GM12878 (cell line): ENCODE measurements around the gene MYOZ2. TPM values are rescaled to one million over a fixed set of nuclear protein-coding genes. Genes with fewer than 3 reads are reported as not detected.

Experiments
- ATAC-seq: fragments of 200-7000 bp; cut with Tn5 transposase; 3 replicates; pipeline ENCODE4 v1.9.1; 2020; ENCODE audit warnings: mild to moderate bottlenecking, moderate library complexity
- BruUV-seq: library from RNA; stranded (reverse); fragments of 400-500 nt; replicated peaks from 2 replicates; lab custom pipeline; 2021; lab: Mats Ljungman, UMichigan
- CTCF ChIA-PET: fragments of 300-600 bp; sonication (Branson Sonifier 250); formaldehyde crosslinking; extraction: SDS; loops from one replicate; lab custom pipeline; 2021; ENCODE audit warnings: inconsistent platforms; lab: Yijun Ruan, JAX
- POLR2A ChIA-PET: fragments of 350-600 bp; formaldehyde crosslinking; extraction: SDS; loops from one replicate; lab custom pipeline; 2021; ENCODE audit warnings: inconsistent platforms; lab: Charles Lee
- RAD21 ChIA-PET: fragments of 300-600 bp; sonication (Branson Sonifier 250); formaldehyde crosslinking; loops from one replicate; lab custom pipeline; 2023; ENCODE audit warnings: antibody characterized with exemption; ENCODE audit not compliant: unreplicated experiment; lab: Charles Lee
- SMC1A ChIA-PET: fragments of 300-600 bp; sonication (Branson Sonifier 250); formaldehyde crosslinking; loops from one replicate; lab custom pipeline; 2023; ENCODE audit not compliant: unreplicated experiment, uncharacterized antibody; lab: Charles Lee
- DNase-seq: peaks from one replicate; pipeline ENCODE4 v3.0.0-alpha.2; 2011; ENCODE audit warnings: low read depth, low spot score
- FAIRE-seq: peaks from 3 replicates; lab custom pipeline; 2011; peaks lifted over from hg19 to GRCh38; lab: Jason Lieb, UNC
- H2AFZ ChIP-seq: 2 replicates; pipeline ENCODE4 v1.6.0; 2011; ENCODE audit warnings: low read depth, low read length, control low read depth; ENCODE audit not compliant: control insufficient read depth
- H3K27ac ChIP-seq: 2 replicates; pipeline ENCODE4 v1.5.1; 2011; ENCODE audit warnings: control low read depth; ENCODE audit not compliant: control insufficient read depth, insufficient read depth
- H3K27me3 ChIP-seq, 2 experiments: replicated peaks in 1 of 2; 2 replicates each; pipeline versions ENCODE4 v1.6.0 to v1.6.1; 2011; ENCODE audit warnings: low read length in 1 of 2; ENCODE audit not compliant: control insufficient read depth in 2 of 2, insufficient read depth in 2 of 2
- H3K36me3 ChIP-seq, 2 experiments: 2 replicates each; pipeline ENCODE4 v1.5.1; 2011; ENCODE audit warnings: low read length in 1 of 2; ENCODE audit not compliant: control insufficient read depth in 2 of 2, insufficient read depth in 2 of 2
- H3K4me1 ChIP-seq: 2 replicates; pipeline ENCODE4 v1.6.1; 2011; ENCODE audit warnings: mild to moderate bottlenecking, low read length, moderate library complexity, mixed read lengths; ENCODE audit not compliant: control insufficient read depth, insufficient read depth
- H3K4me2 ChIP-seq: 2 replicates; pipeline ENCODE4 v1.6.0; 2011; ENCODE audit warnings: control low read depth; ENCODE audit not compliant: control insufficient read depth, insufficient read depth
- H3K4me3 ChIP-seq: fragments of 200-600 bp; sonication (generic); 2 replicates; pipeline ENCODE4 v1.5.1; 2016
- H3K79me2 ChIP-seq: 2 replicates; pipeline ENCODE4 v1.6.0; 2011; ENCODE audit warnings: low read length; ENCODE audit not compliant: control insufficient read depth, insufficient read depth
- H3K9ac ChIP-seq: 2 replicates; pipeline ENCODE4 v1.8.0; 2011; ENCODE audit warnings: low read length, control low read depth, mixed read lengths; ENCODE audit not compliant: control insufficient read depth, insufficient read depth
- H3K9me3 ChIP-seq: replicated peaks from 3 replicates; pipeline ENCODE4 v1.5.1; 2011; ENCODE audit warnings: mild to moderate bottlenecking, low read length; ENCODE audit not compliant: control insufficient read depth, insufficient read depth
- H4K20me1 ChIP-seq: 2 replicates; pipeline ENCODE4 v1.6.0; 2011; ENCODE audit not compliant: control insufficient read depth, insufficient read depth
- BRCA1 ChIP-seq: IDR thresholded peaks from 2 replicates; pipeline ENCODE4 v1.6.1; 2011; ENCODE audit warnings: low read depth, low read length, improper control_type of control experiment
- CHD2 ChIP-seq: IDR thresholded peaks from 2 replicates; pipeline ENCODE4 v1.6.1; 2011; ENCODE audit warnings: low read depth, low read length, improper control_type of control experiment, borderline replicate concordance
- FOXM1 ChIP-seq: IDR thresholded peaks from 2 replicates; pipeline ENCODE4 v1.6.1; 2012; ENCODE audit warnings: low read depth, mild to moderate bottlenecking, inconsistent platforms, low read length, moderate library complexity
- MXI1 ChIP-seq: fragments of 150-350 bp; IDR thresholded peaks from 2 replicates; pipeline ENCODE4 v1.6.1; 2011; ENCODE audit warnings: low read depth, mild to moderate bottlenecking, inconsistent platforms, low read length, improper control_type of control experiment
- NFYB ChIP-seq: IDR thresholded peaks from 2 replicates; pipeline ENCODE4 v1.6.1; 2011; ENCODE audit warnings: low read depth, mild to moderate bottlenecking, low read length, improper control_type of control experiment, moderate library complexity; ENCODE audit not compliant: insufficient read depth
- RBBP5 ChIP-seq: fragments of 200-600 bp; sonication (generic); conservative IDR thresholded peaks from 2 replicates; pipeline ENCODE4 v1.6.1; 2016
- SKIL ChIP-seq: fragments of 450-650 bp; IDR thresholded peaks from 2 replicates; pipeline ENCODE4 v1.6.1; 2017; ENCODE audit warnings: mild to moderate bottlenecking, low read depth, inconsistent platforms; ENCODE audit not compliant: poor library complexity, severe bottlenecking
- SREBF1 ChIP-seq: IDR thresholded peaks from 2 replicates; pipeline ENCODE4 v1.6.1; 2012; ENCODE audit warnings: mild to moderate bottlenecking, low read length
- SRF ChIP-seq, 2 experiments: IDR thresholded peaks; 2 replicates each; pipeline ENCODE4 v1.6.1; 2011; ENCODE audit warnings: low read depth in 2 of 2, low read length in 2 of 2, mild to moderate bottlenecking in 1 of 2, moderate library complexity in 1 of 2
- WGBS: methylation state at CpG from one replicate; pipeline ENCODE4 v1.1.6; 2016; ENCODE audit warnings: low lambda C conversion rate; ENCODE audit not compliant: insufficient replicate concordance, insufficient coverage; ENCODE audit errors: missing lambda C conversion rate; 5-methylcytosine and 5-hydroxymethylcytosine counted together
- in situ Hi-C: fragments of 300-500 bp; cut with MboI; formaldehyde crosslinking; loops from 9 replicates; pipeline ENCODE4 v1.14.3; 2018; ENCODE audit warnings: mixed read lengths
- intact Hi-C: fragments of 100-400 bp; cut with micrococcal nuclease; formaldehyde crosslinking; loops from one replicate; pipeline ENCODE4 v1.14.2; 2022; ENCODE audit not compliant: unreplicated experiment
- polyA plus RNA-seq, 11 experiments: library from polyadenylated mRNA; depleted of rRNA in 4 of 11; unstranded in 6 of 11; stranded (reverse) in 5 of 11; fragments of >200 nt; fragmentation: Nextera tagmentation in 4 of 11; fragmentation: Illumina TruSeq in 1 of 11; extraction: Ambion mirVana in 4 of 11; extraction: Trizol in 1 of 11; gene quantifications; 1 replicate in 1 of 11; 2 replicates in 10 of 11; pipeline versions ENCODE4 v1.2.1 to v1.2.3, GENCODE V29; 2011 to 2016; ENCODE audit warnings: inconsistent platforms in 2 of 11, missing spikeins in 2 of 11, low read depth in 1 of 11
- total RNA-seq, 4 experiments: library from RNA; depleted of rRNA in 3 of 4; stranded (reverse); fragments of >200 nt in 3 of 4; fragmentation: Illumina TruSeq in 1 of 4; extraction: Trizol in 1 of 4; gene quantifications; 2 replicates each; pipeline versions ENCODE4 v1.2.1 to v1.2.3, GENCODE V29; 2013 to 2021
- TF ChIP-seq, protein P1 (sequence below): IDR thresholded peaks from 2 replicates; pipeline ENCODE4 v1.6.1; 2012; ENCODE audit warnings: mild to moderate bottlenecking, low read depth, low read length
- TF ChIP-seq, protein P2 (sequence below): IDR thresholded peaks from 2 replicates; pipeline ENCODE4 v1.6.1; 2012; ENCODE audit warnings: low read depth, low read length, improper control_type of control experiment
- TF ChIP-seq, protein P3 (sequence below): fragments of 450-650 bp; IDR thresholded peaks from 2 replicates; pipeline ENCODE4 v1.6.1; 2018; ENCODE audit warnings: mild to moderate bottlenecking, low read depth, moderate library complexity; ENCODE audit not compliant: partially characterized antibody

Gene MYOZ2
- total and polyA plus RNA-seq, 10 of the 15 experiments (the other 5 are each of a cell fraction or from before 2014, with no cell fraction given): not detected

DNA sequence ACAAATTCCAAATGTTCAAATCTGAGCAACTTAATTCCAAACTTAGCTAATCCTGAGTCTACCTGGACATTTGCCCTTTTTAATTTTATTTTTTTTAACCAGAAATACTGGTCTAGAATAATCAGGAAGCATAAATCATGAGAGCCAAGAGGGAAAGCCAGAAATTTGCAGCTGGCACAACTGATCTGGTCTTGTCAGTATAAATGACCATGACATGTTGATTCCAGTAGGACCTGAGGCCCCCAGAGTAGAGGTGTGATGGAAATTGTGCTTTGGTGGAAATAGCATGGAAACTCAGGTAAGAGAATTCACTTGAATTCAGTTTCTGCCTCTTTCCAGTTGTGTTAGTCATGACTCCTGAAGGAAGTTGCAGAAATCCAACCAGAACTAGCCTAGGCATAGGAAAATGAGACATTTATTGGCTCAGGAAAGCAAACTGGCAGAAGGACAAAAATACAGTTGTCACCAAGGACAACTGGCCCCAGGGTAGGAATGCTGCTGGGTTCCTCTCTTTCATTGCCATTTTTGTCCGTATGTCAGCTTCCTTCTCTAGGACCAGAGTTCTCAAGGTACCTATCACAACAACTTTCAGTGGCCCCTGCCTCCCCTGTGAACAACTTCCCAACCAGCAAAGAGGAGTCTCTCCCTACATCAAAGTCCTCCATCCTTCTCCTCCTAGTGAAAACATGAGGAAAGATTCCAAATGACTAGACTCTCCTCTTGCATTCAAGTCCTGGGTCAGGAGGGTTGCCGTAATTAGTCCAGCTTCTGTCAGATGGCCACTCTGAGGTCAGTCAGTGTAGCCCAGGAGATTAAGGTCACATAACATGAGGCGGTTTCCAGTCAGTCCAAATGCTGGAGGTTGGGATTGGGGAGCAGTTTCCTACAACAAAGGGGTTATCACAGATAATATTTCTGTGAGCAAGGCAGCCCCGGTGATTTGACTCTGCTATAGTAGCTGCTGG is 29.3 kb upstream of the MYOZ2 start:
- no peak overlapping the region for H3K27ac ChIP-seq
- H3K9me3 ChIP-seq: no peaks in the 10 kb centered on the region
- H3K27me3 ChIP-seq: no peaks in the 10 kb centered on the region; a peak in 1 of 4 replicates
- 39% methylated on average over 4 of the region's 4 CpGs for WGBS
- no peaks in the 10 kb centered on the region for H3K36me3 ChIP-seq
- RAD21 ChIA-PET: no interaction called here
- BruUV-seq: no TSS peak
- H2AFZ ChIP-seq: no peak overlapping the region
- FAIRE-seq (no peak), ATAC-seq (no peak), DNase-seq (no peak)
- H3K4me2 ChIP-seq: no peak overlapping the region
- no peak overlapping the region for H3K9ac ChIP-seq
- CTCF ChIA-PET: no interaction called here
- in situ Hi-C loops: no loop called here
- intact Hi-C loops: no loop called here
- no peak overlapping the region for H3K4me3 ChIP-seq
- POLR2A ChIA-PET: no interaction called here
- H3K79me2 ChIP-seq: no peaks in the 10 kb centered on the region
- SMC1A ChIA-PET: interaction anchor here (0.7 to 1.8 kb wide), 2 partner anchors 8 to 595 kb away, joined by 3 to 4 read pairs; no protein-coding TSS in a partner anchor
- H4K20me1 ChIP-seq: no peaks in the 10 kb centered on the region
- H3K4me1 ChIP-seq: no peaks in the 10 kb centered on the region
- no peak for TF ChIP-seq NFYB
- TF ChIP-seq SKIL: no peak
- TF ChIP-seq BRCA1: no peak
- no peak for TF ChIP-seq RBBP5
- TF ChIP-seq, protein P1, sequence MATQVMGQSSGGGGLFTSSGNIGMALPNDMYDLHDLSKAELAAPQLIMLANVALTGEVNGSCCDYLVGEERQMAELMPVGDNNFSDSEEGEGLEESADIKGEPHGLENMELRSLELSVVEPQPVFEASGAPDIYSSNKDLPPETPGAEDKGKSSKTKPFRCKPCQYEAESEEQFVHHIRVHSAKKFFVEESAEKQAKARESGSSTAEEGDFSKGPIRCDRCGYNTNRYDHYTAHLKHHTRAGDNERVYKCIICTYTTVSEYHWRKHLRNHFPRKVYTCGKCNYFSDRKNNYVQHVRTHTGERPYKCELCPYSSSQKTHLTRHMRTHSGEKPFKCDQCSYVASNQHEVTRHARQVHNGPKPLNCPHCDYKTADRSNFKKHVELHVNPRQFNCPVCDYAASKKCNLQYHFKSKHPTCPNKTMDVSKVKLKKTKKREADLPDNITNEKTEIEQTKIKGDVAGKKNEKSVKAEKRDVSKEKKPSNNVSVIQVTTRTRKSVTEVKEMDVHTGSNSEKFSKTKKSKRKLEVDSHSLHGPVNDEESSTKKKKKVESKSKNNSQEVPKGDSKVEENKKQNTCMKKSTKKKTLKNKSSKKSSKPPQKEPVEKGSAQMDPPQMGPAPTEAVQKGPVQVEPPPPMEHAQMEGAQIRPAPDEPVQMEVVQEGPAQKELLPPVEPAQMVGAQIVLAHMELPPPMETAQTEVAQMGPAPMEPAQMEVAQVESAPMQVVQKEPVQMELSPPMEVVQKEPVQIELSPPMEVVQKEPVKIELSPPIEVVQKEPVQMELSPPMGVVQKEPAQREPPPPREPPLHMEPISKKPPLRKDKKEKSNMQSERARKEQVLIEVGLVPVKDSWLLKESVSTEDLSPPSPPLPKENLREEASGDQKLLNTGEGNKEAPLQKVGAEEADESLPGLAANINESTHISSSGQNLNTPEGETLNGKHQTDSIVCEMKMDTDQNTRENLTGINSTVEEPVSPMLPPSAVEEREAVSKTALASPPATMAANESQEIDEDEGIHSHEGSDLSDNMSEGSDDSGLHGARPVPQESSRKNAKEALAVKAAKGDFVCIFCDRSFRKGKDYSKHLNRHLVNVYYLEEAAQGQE: no peak
- TF ChIP-seq, protein P2, sequence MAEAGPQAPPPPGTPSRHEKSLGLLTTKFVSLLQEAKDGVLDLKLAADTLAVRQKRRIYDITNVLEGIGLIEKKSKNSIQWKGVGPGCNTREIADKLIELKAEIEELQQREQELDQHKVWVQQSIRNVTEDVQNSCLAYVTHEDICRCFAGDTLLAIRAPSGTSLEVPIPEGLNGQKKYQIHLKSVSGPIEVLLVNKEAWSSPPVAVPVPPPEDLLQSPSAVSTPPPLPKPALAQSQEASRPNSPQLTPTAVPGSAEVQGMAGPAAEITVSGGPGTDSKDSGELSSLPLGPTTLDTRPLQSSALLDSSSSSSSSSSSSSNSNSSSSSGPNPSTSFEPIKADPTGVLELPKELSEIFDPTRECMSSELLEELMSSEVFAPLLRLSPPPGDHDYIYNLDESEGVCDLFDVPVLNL: no peak
- TF ChIP-seq, protein P3, sequence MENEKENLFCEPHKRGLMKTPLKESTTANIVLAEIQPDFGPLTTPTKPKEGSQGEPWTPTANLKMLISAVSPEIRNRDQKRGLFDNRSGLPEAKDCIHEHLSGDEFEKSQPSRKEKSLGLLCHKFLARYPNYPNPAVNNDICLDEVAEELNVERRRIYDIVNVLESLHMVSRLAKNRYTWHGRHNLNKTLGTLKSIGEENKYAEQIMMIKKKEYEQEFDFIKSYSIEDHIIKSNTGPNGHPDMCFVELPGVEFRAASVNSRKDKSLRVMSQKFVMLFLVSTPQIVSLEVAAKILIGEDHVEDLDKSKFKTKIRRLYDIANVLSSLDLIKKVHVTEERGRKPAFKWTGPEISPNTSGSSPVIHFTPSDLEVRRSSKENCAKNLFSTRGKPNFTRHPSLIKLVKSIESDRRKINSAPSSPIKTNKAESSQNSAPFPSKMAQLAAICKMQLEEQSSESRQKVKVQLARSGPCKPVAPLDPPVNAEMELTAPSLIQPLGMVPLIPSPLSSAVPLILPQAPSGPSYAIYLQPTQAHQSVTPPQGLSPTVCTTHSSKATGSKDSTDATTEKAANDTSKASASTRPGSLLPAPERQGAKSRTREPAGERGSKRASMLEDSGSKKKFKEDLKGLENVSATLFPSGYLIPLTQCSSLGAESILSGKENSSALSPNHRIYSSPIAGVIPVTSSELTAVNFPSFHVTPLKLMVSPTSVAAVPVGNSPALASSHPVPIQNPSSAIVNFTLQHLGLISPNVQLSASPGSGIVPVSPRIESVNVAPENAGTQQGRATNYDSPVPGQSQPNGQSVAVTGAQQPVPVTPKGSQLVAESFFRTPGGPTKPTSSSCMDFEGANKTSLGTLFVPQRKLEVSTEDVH: no peak
- no peak for TF ChIP-seq SREBF1
- no peak for TF ChIP-seq CHD2
- no peak for TF ChIP-seq MXI1
- TF ChIP-seq FOXM1: no peak
- no peak for TF ChIP-seq SRF (IDR thresholded peaks at IDR 0.05; ENCODE audit: low read depth in 2 of 2, low read length in 2 of 2)
